K562 (cell line): ENCODE measurements around the gene AK2. TPM values are rescaled to one million over a fixed set of nuclear protein-coding genes. Genes with fewer than 3 reads are reported as not detected.
A peak's percentile ranks its signal among the peaks of the same experiment; 100 is the strongest.

Source experiments
- E2F1 ChIP-seq: sonication (generic); formaldehyde crosslinking; IDR thresholded peaks from 2 replicates; pipeline ENCODE4 v1.8.1; 2023; ENCODE audit warnings: mild to moderate bottlenecking, missing genetic modification reagents, moderate library complexity
- ELK1 ChIP-seq: sonication (generic); formaldehyde crosslinking; IDR thresholded peaks from 2 replicates; pipeline ENCODE4 v1.8.1; 2022; ENCODE audit warnings: missing genetic modification reagents
- ETS1 ChIP-seq: conservative IDR thresholded peaks from 2 replicates; pipeline ENCODE4 v1.6.1; 2011; ENCODE audit warnings: low read depth, mild to moderate bottlenecking, low read length; ENCODE audit not compliant: control insufficient read depth
- ETV1 ChIP-seq: fragments of 450-650 bp; conservative IDR thresholded peaks from 2 replicates; pipeline ENCODE4 v1.6.1; 2016; ENCODE audit warnings: missing genetic modification characterization, control low read depth, low read depth, missing compliant biosample characterization
- FIP1L1 ChIP-seq: fragments of 200-400 bp; formaldehyde crosslinking; IDR thresholded peaks from 2 replicates; pipeline ENCODE4 v1.6.1; 2018; ENCODE audit warnings: mild to moderate bottlenecking, low read depth, low read length; ENCODE audit not compliant: poor library complexity, severe bottlenecking
- KAT8 ChIP-seq: fragments of 450-650 bp; IDR thresholded peaks from 2 replicates; pipeline ENCODE4 v1.6.1; 2016; ENCODE audit warnings: low read depth, mild to moderate bottlenecking
- KLF13 ChIP-seq: fragments of 450-650 bp; IDR thresholded peaks from 2 replicates; pipeline ENCODE4 v1.6.1; 2016; ENCODE audit warnings: missing genetic modification characterization, low read depth, mild to moderate bottlenecking, missing compliant biosample characterization, moderate library complexity, borderline replicate concordance
- NCOA6 ChIP-seq: fragments of 450-650 bp; IDR thresholded peaks from 2 replicates; pipeline ENCODE4 v1.6.1; 2017; ENCODE audit warnings: mild to moderate bottlenecking
- PTRF ChIP-seq: fragments of 450-650 bp; IDR thresholded peaks from 2 replicates; pipeline ENCODE4 v1.6.1; 2016; ENCODE audit warnings: mild to moderate bottlenecking, missing genetic modification characterization, missing compliant biosample characterization
- PURB ChIP-seq: sonication (generic); formaldehyde crosslinking; IDR thresholded peaks from 2 replicates; pipeline ENCODE4 v1.9.0; 2021; ENCODE audit warnings: low read depth, mild to moderate bottlenecking, missing genetic modification reagents
- RFX7 ChIP-seq: fragments of 250-450 bp; sonication (Bioruptor Pico); IDR thresholded peaks from 2 replicates; pipeline ENCODE4 v1.5.1; 2021; ENCODE audit warnings: mild to moderate bottlenecking
- SMAD3 ChIP-seq: fragments of 450-650 bp; formaldehyde crosslinking; conservative IDR thresholded peaks from 2 replicates; pipeline ENCODE4 v1.4.0; 2020; ENCODE audit warnings: mild to moderate bottlenecking
- XRCC5 ChIP-seq: fragments of 200-400 bp; formaldehyde crosslinking; IDR thresholded peaks from 2 replicates; pipeline ENCODE4 v1.6.1; 2017; ENCODE audit warnings: low read depth, mild to moderate bottlenecking, low read length
- ZNF184 ChIP-seq: sonication (generic); formaldehyde crosslinking; IDR thresholded peaks from 2 replicates; pipeline ENCODE4 v1.5.0; 2020; ENCODE audit warnings: missing genetic modification reagents
- ZNF408 ChIP-seq: fragments of 250-450 bp; sonication (Bioruptor Pico); IDR thresholded peaks from 2 replicates; pipeline ENCODE4 v1.4.0; 2020; ENCODE audit warnings: low read depth, mild to moderate bottlenecking, moderate library complexity
- polyA plus RNA-seq, 8 experiments: library from polyadenylated mRNA; depleted of rRNA in 4 of 8; stranded (reverse) in 5 of 8; unstranded in 3 of 8; fragments of >200 nt; fragmentation: Nextera tagmentation in 2 of 8; fragmentation: Illumina TruSeq in 1 of 8; extraction: Ambion mirVana in 2 of 8; extraction: Trizol in 1 of 8; gene quantifications; 2 replicates each; pipeline versions ENCODE4 v1.2.1 to v1.2.3, GENCODE V29; 2011 to 2014; ENCODE audit warnings: inconsistent platforms in 1 of 8, missing spikeins in 1 of 8
- total RNA-seq, 7 experiments: library from RNA; depleted of rRNA in 6 of 7; stranded (reverse); fragments of >200 nt in 6 of 7; fragmentation: Illumina TruSeq in 2 of 7; extraction: Trizol in 2 of 7; gene quantifications; 2 replicates each; pipeline versions ENCODE4 v1.2.1 to v1.2.3, GENCODE V29; 2011 to 2021; ENCODE audit warnings: low replicate concordance in 1 of 7
- TF ChIP-seq, protein P1 (sequence below): fragments of 450-650 bp; IDR thresholded peaks from 2 replicates; pipeline ENCODE4 v1.6.1; 2017; ENCODE audit warnings: antibody characterized with exemption, mild to moderate bottlenecking

AK2 gene
- total and polyA plus RNA-seq, 9 of the 15 experiments (the other 6 are each of a cell fraction or from before 2014, with no cell fraction given): 105 to 1,050 (median 509) TPM

GRCh38 chr1:33036526-33037503 lies at the start of gene AK2 (continued):
- TF ChIP-seq ETV1 (tag) (peak; percentile 98), SMAD3 (CRISPR knock-in tag) (0 out of 2 replicates have a peak, but pooled peaks have one; percentile 27), PURB (no peak), E2F1 (CRISPR knock-in tag) (peak; percentile 98), RFX7 (CRISPR knock-in tag) (0 out of 2 replicates have a peak, but pooled peaks have one; percentile 16), PTRF (tag) (no peak), ELK1 (CRISPR knock-in tag) (no peak), ETS1 (no peak; the same call in 1 of the 2 replicates), NCOA6 (peak; percentile 90), FIP1L1 (peak; percentile 84), KLF13 (tag) (peak; percentile 19; the same call in 1 of the 2 replicates), KAT8 (no peak), ZNF184 (CRISPR knock-in tag) (no peak), XRCC5 (0 out of 2 replicates have a peak, but pooled peaks have one; percentile 38), ZNF408 (CRISPR knock-in tag) (no peak)
- TF ChIP-seq, protein P1, sequence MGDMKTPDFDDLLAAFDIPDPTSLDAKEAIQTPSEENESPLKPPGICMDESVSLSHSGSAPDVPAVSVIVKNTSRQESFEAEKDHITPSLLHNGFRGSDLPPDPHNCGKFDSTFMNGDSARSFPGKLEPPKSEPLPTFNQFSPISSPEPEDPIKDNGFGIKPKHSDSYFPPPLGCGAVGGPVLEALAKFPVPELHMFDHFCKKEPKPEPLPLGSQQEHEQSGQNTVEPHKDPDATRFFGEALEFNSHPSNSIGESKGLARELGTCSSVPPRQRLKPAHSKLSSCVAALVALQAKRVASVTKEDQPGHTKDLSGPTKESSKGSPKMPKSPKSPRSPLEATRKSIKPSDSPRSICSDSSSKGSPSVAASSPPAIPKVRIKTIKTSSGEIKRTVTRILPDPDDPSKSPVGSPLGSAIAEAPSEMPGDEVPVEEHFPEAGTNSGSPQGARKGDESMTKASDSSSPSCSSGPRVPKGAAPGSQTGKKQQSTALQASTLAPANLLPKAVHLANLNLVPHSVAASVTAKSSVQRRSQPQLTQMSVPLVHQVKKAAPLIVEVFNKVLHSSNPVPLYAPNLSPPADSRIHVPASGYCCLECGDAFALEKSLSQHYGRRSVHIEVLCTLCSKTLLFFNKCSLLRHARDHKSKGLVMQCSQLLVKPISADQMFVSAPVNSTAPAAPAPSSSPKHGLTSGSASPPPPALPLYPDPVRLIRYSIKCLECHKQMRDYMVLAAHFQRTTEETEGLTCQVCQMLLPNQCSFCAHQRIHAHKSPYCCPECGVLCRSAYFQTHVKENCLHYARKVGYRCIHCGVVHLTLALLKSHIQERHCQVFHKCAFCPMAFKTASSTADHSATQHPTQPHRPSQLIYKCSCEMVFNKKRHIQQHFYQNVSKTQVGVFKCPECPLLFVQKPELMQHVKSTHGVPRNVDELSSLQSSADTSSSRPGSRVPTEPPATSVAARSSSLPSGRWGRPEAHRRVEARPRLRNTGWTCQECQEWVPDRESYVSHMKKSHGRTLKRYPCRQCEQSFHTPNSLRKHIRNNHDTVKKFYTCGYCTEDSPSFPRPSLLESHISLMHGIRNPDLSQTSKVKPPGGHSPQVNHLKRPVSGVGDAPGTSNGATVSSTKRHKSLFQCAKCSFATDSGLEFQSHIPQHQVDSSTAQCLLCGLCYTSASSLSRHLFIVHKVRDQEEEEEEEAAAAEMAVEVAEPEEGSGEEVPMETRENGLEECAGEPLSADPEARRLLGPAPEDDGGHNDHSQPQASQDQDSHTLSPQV: peak; percentile 96
